ENCODE data around the gene DNAJC5. TPM values are rescaled to one million over a fixed set of nuclear protein-coding genes. Genes with fewer than 3 reads are reported as not detected.

DNAJC5 gene
- total RNA-seq, 2 experiments from 2014 or later: 27.5 to 27.7 TPM

DNA sequence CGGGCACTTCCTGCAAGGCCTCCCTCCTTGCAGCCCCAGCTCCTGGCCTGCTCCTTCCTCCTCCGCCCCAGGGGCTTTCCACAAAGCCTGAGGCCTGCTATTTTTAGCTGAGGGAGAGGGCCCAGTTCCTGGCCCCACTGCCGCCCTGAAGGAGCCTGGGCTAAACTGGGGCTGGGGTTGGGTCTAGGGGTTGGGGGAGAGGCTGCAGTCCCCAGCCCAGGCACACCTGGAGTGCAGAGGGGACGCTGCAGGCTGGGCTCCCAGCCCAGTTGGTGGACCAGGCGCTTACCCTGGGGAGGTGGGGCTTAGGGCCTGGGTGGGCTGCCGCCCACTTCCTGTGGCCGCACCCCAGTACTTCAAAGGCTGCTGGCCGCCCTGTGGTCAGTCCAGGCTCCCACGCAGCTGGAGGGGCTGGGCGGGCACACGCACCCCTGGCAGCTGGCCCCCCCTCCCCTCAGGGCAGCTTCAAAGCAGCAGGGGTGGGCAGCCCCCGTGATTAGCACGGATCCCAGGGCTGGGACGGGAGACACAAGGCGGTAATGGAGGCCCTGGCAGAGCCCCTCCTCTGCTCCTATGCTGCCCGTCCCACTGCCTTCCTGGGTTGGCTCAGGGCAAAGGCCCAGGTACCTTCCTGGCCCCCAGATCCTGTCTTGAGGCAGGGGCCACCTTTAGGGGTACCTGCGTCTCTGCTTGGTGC, 40.7 kb upstream of the DNAJC5 start:
- intact Hi-C loops (cut with micrococcal nuclease; ENCODE audit: unreplicated experiment): no loop called here
- ChIA-PET POLR2A (no interaction called here), CTCF (ENCODE audit: unreplicated experiment) (no interaction called here)
- peaks cover 13% of the 10 kb centered on the region for H3K4me1 ChIP-seq (ENCODE audit: insufficient read depth, low read length, poor library complexity, severe bottlenecking)
- H3K4me2 ChIP-seq (ENCODE audit: low read length): no peak overlapping the region
- no peaks in the 10 kb centered on the region for H3K9me3 ChIP-seq (ENCODE audit: low read length)
- TF ChIP-seq EZH2phosphoT487 (IDR thresholded peaks at IDR 0.05; ENCODE audit: borderline replicate concordance, low read depth, low read length): no peak
- TF ChIP-seq, protein P1, sequence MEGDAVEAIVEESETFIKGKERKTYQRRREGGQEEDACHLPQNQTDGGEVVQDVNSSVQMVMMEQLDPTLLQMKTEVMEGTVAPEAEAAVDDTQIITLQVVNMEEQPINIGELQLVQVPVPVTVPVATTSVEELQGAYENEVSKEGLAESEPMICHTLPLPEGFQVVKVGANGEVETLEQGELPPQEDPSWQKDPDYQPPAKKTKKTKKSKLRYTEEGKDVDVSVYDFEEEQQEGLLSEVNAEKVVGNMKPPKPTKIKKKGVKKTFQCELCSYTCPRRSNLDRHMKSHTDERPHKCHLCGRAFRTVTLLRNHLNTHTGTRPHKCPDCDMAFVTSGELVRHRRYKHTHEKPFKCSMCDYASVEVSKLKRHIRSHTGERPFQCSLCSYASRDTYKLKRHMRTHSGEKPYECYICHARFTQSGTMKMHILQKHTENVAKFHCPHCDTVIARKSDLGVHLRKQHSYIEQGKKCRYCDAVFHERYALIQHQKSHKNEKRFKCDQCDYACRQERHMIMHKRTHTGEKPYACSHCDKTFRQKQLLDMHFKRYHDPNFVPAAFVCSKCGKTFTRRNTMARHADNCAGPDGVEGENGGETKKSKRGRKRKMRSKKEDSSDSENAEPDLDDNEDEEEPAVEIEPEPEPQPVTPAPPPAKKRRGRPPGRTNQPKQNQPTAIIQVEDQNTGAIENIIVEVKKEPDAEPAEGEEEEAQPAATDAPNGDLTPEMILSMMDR (conservative IDR thresholded peaks at IDR 0.05; ENCODE audit: low read length): no peak
- H3K36me3 ChIP-seq (ENCODE audit: insufficient read depth, low read length): no peaks in the 10 kb centered on the region
- no peak overlapping the region for H3K27ac ChIP-seq (ENCODE audit: low read depth, low read length, poor library complexity, severe bottlenecking)
- no TSS peak for BruUV-seq (replicated peaks)
- no peaks in the 10 kb centered on the region for H4K20me1 ChIP-seq (ENCODE audit: insufficient read depth, low read length)
- H2AFZ ChIP-seq (ENCODE audit: low read length): no peak overlapping the region
- H3K79me2 ChIP-seq (ENCODE audit: insufficient read depth, low read depth, low read length): no peaks in the 10 kb centered on the region
- DNase-seq (ENCODE audit: low spot score): no peak
- H3K9me2 ChIP-seq (ENCODE audit: insufficient read depth, low read length): no peaks in the 10 kb centered on the region
- H3K4me3 ChIP-seq (ENCODE audit: low read depth, low read length, poor library complexity, severe bottlenecking): no peak overlapping the region

DNA sequence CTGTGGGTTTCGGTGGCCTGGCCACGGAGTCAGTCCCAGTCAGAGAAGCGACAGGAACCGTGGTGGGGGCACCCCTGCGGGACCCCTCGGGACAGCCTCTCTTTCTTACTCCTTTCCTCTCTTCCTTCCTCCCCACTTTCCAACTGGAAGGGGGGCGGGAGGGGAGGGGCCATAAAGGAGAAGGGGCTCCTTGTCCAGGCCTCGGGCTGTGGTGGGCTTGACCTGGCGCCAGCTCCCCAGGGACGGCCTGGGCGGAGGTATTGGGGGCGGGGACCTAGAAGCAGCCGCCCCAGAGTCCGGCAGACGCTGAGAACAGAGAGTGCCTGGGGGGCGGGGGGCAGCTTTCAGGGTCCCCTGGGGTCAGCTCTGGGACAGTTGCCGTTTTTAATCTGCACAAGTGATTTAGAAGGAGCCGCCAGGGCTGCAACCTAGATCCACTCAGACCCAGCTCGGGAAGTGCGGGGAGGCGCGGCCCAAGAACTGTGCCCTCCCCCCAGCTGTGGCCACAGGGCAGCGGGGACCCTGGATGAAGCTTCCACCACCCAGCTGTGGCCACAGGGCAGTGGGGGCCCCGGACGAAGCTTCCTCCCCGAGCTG, 40.1 kb upstream of the DNAJC5 start:
- BruUV-seq (replicated peaks): no TSS peak
- H3K4me2 ChIP-seq (ENCODE audit: low read length): no peak overlapping the region

More for the DNA sequence above, 40.1 kb upstream of the DNAJC5 start:
- no peak for DNase-seq (ENCODE audit: low spot score)
- no peak overlapping the region for H3K27ac ChIP-seq (ENCODE audit: low read depth, low read length, poor library complexity, severe bottlenecking)
- intact Hi-C loops (cut with micrococcal nuclease; ENCODE audit: unreplicated experiment): no loop called here
- H3K4me1 ChIP-seq (ENCODE audit: insufficient read depth, low read length, poor library complexity, severe bottlenecking): peaks cover 13% of the 10 kb centered on the region
- no peaks in the 10 kb centered on the region for H3K9me3 ChIP-seq (ENCODE audit: low read length)
- CTCF ChIA-PET (ENCODE audit: unreplicated experiment): no interaction called here
- H3K9me2 ChIP-seq (ENCODE audit: insufficient read depth, low read length): no peaks in the 10 kb centered on the region
- TF ChIP-seq, protein P1 (conservative IDR thresholded peaks at IDR 0.05; ENCODE audit: low read length): no peak
- no peak for TF ChIP-seq EZH2phosphoT487 (IDR thresholded peaks at IDR 0.05; ENCODE audit: borderline replicate concordance, low read depth, low read length)
- no peak overlapping the region for H3K4me3 ChIP-seq (ENCODE audit: low read depth, low read length, poor library complexity, severe bottlenecking)
- no peaks in the 10 kb centered on the region for H3K79me2 ChIP-seq (ENCODE audit: insufficient read depth, low read depth, low read length)
- POLR2A ChIA-PET: no interaction called here
- no peaks in the 10 kb centered on the region for H4K20me1 ChIP-seq (ENCODE audit: insufficient read depth, low read length)
- no peaks in the 10 kb centered on the region for H3K36me3 ChIP-seq (ENCODE audit: insufficient read depth, low read length)
- no peak overlapping the region for H2AFZ ChIP-seq (ENCODE audit: low read length)

Measured in OCI-LY7 (cell line).